Transverse colon (tissue), 4 donors: ENCODE results near the gene SLF2. TPM values are rescaled to one million over a fixed set of nuclear protein-coding genes. Genes with fewer than 3 reads are reported as not detected.

Source experiments
- DNase-seq: peaks from one replicate; pipeline ENCODE4 v3.0.0-alpha.2; 2019
- H3K27ac ChIP-seq, 4 donors: fragments of 200-600 bp; sonication (generic); 2 replicates each; pipeline ENCODE4 v1.5.1; 2016 to 2018; ENCODE audit warnings: inconsistent platforms in 4 of 4
- H3K27me3 ChIP-seq: fragments of 200-600 bp; sonication (generic); 2 replicates; pipeline ENCODE4 v1.5.1; 2017; ENCODE audit warnings: inconsistent platforms
- H3K36me3 ChIP-seq, 4 donors: fragments of 200-600 bp; sonication (generic); 2 replicates each; pipeline ENCODE4 v1.5.1; 2017 to 2019; ENCODE audit warnings: inconsistent platforms in 4 of 4
- H3K4me1 ChIP-seq, 4 donors: fragments of 200-600 bp; sonication (generic); 2 replicates each; pipeline ENCODE4 v1.5.1; 2017 to 2020; ENCODE audit warnings: inconsistent platforms in 4 of 4
- H3K4me3 ChIP-seq, 4 donors: fragments of 200-600 bp; sonication (generic); 1 replicate in 1 of 4; 2 replicates in 3 of 4; pipeline versions ENCODE4 v1.5.1 to v1.6.1; 2017 to 2019; ENCODE audit warnings: inconsistent platforms in 4 of 4
- H3K9me3 ChIP-seq, 2 donors: fragments of 200-600 bp; sonication (generic); 2 replicates each; pipeline ENCODE4 v1.5.1; 2017 to 2019; ENCODE audit warnings: inconsistent platforms in 2 of 2
- CTCF ChIP-seq, 5 experiments: fragments of 200-600 bp in 3 of 5; fragments of 450-650 bp in 2 of 5; sonication (generic) in 3 of 5; IDR thresholded peaks; 1 replicate in 2 of 5; 2 replicates in 3 of 5; pipeline ENCODE4 v1.5.1; 2016 to 2017; ENCODE audit warnings: antibody characterized with exemption in 5 of 5, inconsistent platforms in 3 of 5, mild to moderate bottlenecking in 2 of 5, moderate library complexity in 1 of 5
- EP300 ChIP-seq: sonication (generic); formaldehyde crosslinking; IDR thresholded peaks from one replicate; pipeline ENCODE4 v1.6.1; 2017; ENCODE audit warnings: antibody characterized with exemption, low read depth
- POLR2A ChIP-seq: fragments of 450-650 bp; IDR thresholded peaks from one replicate; pipeline ENCODE4 v1.6.1; 2016; ENCODE audit warnings: antibody characterized with exemption, mild to moderate bottlenecking, moderate library complexity
- POLR2AphosphoS5 ChIP-seq, 3 donors: sonication (generic); formaldehyde crosslinking; IDR thresholded peaks; one replicate each; pipeline ENCODE4 v1.6.1; 2016; ENCODE audit warnings: antibody characterized with exemption in 3 of 3
- WGBS, 2 donors: methylation state at CpG; one replicate each; pipeline ENCODE4 v1.1.5; 2018; ENCODE audit warnings: low coverage in 1 of 2; 5-methylcytosine and 5-hydroxymethylcytosine counted together
- in situ Hi-C, 4 donors: fragments of 200-750 bp; cut with MboI; loops; one replicate each; pipeline versions ENCODE4 v1.15.0 to v1.15.1; 2017; ENCODE audit warnings: low sequenced_read_pairs in 3 of 4, low pct_ligation_motif_present in 1 of 4, low pct_unique_long_range_greater_than_20kb in 1 of 4
- intact Hi-C: fragments of 100-400 bp; cut with DNase I; formaldehyde crosslinking; loops from one replicate; pipeline ENCODE4 v1.15.1; 2023; ENCODE audit warnings: low total_unique reads
- total RNA-seq, 4 donors: library from RNA; depleted of rRNA; stranded (reverse); fragments of >200 nt; gene quantifications; one replicate each; pipeline ENCODE4 v1.1.0, GENCODE V29; 2016

The SLF2 gene
- total RNA-seq, 4 donors from 2014 or later: 25.4 to 55.1 (median 33.1) TPM

- no peak for DNase-seq
- intact Hi-C loops: no loop called here
- H3K4me1 ChIP-seq: no peaks in the 10 kb centered on the region
- H3K27ac ChIP-seq: no peak overlapping the region
- in situ Hi-C loops: no loop called here
- no peak overlapping the region for H3K4me3 ChIP-seq
- H3K36me3 ChIP-seq: peaks cover 0 to 82% (median 38%) of the 10 kb centered on the region in 4 donors
- no peaks in the 10 kb centered on the region for H3K9me3 ChIP-seq
- no peak for TF ChIP-seq CTCF (IDR thresholded peaks at IDR 0.05)
- no peak for TF ChIP-seq EP300
- TF ChIP-seq POLR2A: no peak
- no peak for TF ChIP-seq POLR2AphosphoS5 (IDR thresholded peaks at IDR 0.05)
- no peaks in the 10 kb centered on the region for H3K27me3 ChIP-seq
Observed at GRCh38 chr10:100943508-100943907, 30.7 kb downstream of the SLF2 start.

- Histone ChIP-seq H3K36me3 (peaks cover 0 to 88% (median 42%) of the 10 kb centered on the region in 4 donors), H3K4me1 (no peaks in the 10 kb centered on the region), H3K9me3 (no peaks in the 10 kb centered on the region), H3K4me3 (no peak overlapping the region), H3K27me3 (no peaks in the 10 kb centered on the region), H3K27ac (no peak overlapping the region)
- intact Hi-C loops (no loop called here), in situ Hi-C loops (no loop called here)
- TF ChIP-seq EP300 (no peak), POLR2AphosphoS5 (IDR thresholded peaks at IDR 0.05) (no peak), CTCF (IDR thresholded peaks at IDR 0.05) (no peak), POLR2A (no peak)
- no peak for DNase-seq
Observed at GRCh38 chr10:100945754-100946153, 33.0 kb downstream of the SLF2 start.

- Histone ChIP-seq H3K4me3 (no peak overlapping the region), H3K36me3 (peaks cover 0 to 95% (median 44%) of the 10 kb centered on the region in 4 donors)
- WGBS, 2 donors: 92 to 94% methylated on average over 3 of the region's 3 CpGs
Observed at GRCh38 chr10:100948916-100949315, 36.2 kb downstream of the SLF2 start.

GRCh38 chr10:100960251-100960650, 47.5 kb downstream of the SLF2 start:
- DNase-seq: no peak
- Histone ChIP-seq H3K27me3 (no peaks in the 10 kb centered on the region), H3K4me3 (no peak overlapping the region), H3K36me3 (peaks cover 0 to 61% (median 30%) of the 10 kb centered on the region in 4 donors), H3K9me3 (no peaks in the 10 kb centered on the region), H3K4me1 (peaks cover 0 to 7% (median 0%) of the 10 kb centered on the region in 4 donors), H3K27ac (no peak overlapping the region)
- intact Hi-C loops: loop anchor here (10.0 kb wide), 1 partner anchor 55 kb away; no protein-coding TSS in a partner anchor
- in situ Hi-C loops: no loop called here
- TF ChIP-seq EP300 (no peak), CTCF (IDR thresholded peaks at IDR 0.05) (no peak), POLR2AphosphoS5 (IDR thresholded peaks at IDR 0.05) (no peak), POLR2A (no peak)

More at GRCh38 chr10:100948916-100949315, 36.2 kb downstream of the SLF2 start:
- TF ChIP-seq POLR2A (no peak), CTCF (IDR thresholded peaks at IDR 0.05) (no peak), EP300 (no peak), POLR2AphosphoS5 (IDR thresholded peaks at IDR 0.05) (no peak)
- Histone ChIP-seq H3K27me3 (no peaks in the 10 kb centered on the region), H3K4me1 (no peaks in the 10 kb centered on the region), H3K9me3 (no peaks in the 10 kb centered on the region), H3K27ac (no peak overlapping the region)
- intact Hi-C loops: no loop called here
- DNase-seq: no peak
- in situ Hi-C loops: no loop called here
